ENCODE data around the gene EIF4EBP3. TPM values are rescaled to one million over a fixed set of nuclear protein-coding genes. Genes with fewer than 3 reads are reported as not detected.

EIF4EBP3 gene
- total RNA-seq, 1 experiment from 2014 or later = 7.7 TPM

DNA sequence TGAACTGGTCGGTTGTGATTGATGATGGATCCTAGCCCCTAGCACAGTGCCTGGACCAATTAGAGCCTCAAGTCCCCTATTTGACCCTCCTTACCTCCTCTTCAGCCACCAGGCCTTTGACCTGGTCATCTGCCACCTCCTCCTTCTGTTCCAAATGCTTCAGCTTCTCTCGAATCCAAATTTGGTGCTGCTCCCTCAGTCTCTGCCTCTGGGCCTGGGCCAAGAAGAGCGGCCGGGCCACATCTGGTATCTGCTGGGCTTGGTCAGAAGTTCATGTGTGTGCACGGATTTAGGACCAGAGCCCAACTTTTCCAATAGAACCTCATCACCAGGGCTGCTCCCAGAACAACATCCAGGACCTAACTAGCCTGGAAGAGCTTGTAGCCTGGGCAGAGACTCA lies 23.6 kb downstream of the EIF4EBP3 start:
- no peaks in the 10 kb centered on the region for H3K27me3 ChIP-seq (ENCODE audit: insufficient read depth, low read length)
- H3K4me1 ChIP-seq (ENCODE audit: insufficient read depth, low read length) = 0 out of 2 replicates have a peak, but pooled peaks cover 2% of the 10 kb centered on the region
- H3K9me3 Mint-ChIP-seq = no peaks in the 10 kb centered on the region
- H2BK12ac ChIP-seq (ENCODE audit: insufficient read length, low read depth, low read length) = no peak overlapping the region
- no peaks in the 10 kb centered on the region for H3K4me1 Mint-ChIP-seq
- H2BK5ac ChIP-seq (ENCODE audit: insufficient read length, low read length) = no peak overlapping the region
- no peaks in the 10 kb centered on the region; the same call in 1 of the 2 replicates for H3K27me3 Mint-ChIP-seq (ENCODE audit: low read depth)
- H2BK20ac ChIP-seq (ENCODE audit: low read depth, low read length, poor library complexity, severe bottlenecking) = no peak overlapping the region
- no peak overlapping the region for H3K27ac ChIP-seq (ENCODE audit: insufficient read length, low read depth, low read length)
- no peaks in the 10 kb centered on the region for H3K79me1 ChIP-seq (ENCODE audit: insufficient read depth, low read depth, low read length, poor library complexity, severe bottlenecking)
- H4K5ac ChIP-seq (ENCODE audit: insufficient read length, low read depth, low read length) = no peak overlapping the region
- no peaks in the 10 kb centered on the region for H3K79me2 ChIP-seq (ENCODE audit: insufficient read depth, low read length)
- no peak overlapping the region for H2BK120ac ChIP-seq (ENCODE audit: low read depth, low read length, poor library complexity, severe bottlenecking)
- no peak overlapping the region for H3K4me2 ChIP-seq (ENCODE audit: insufficient read depth, insufficient read length, low read length)
- no peak overlapping the region; the same call in 1 of the 2 replicates for H3K14ac ChIP-seq (ENCODE audit: insufficient read depth, low read length)
- TF ChIP-seq, protein P1, sequence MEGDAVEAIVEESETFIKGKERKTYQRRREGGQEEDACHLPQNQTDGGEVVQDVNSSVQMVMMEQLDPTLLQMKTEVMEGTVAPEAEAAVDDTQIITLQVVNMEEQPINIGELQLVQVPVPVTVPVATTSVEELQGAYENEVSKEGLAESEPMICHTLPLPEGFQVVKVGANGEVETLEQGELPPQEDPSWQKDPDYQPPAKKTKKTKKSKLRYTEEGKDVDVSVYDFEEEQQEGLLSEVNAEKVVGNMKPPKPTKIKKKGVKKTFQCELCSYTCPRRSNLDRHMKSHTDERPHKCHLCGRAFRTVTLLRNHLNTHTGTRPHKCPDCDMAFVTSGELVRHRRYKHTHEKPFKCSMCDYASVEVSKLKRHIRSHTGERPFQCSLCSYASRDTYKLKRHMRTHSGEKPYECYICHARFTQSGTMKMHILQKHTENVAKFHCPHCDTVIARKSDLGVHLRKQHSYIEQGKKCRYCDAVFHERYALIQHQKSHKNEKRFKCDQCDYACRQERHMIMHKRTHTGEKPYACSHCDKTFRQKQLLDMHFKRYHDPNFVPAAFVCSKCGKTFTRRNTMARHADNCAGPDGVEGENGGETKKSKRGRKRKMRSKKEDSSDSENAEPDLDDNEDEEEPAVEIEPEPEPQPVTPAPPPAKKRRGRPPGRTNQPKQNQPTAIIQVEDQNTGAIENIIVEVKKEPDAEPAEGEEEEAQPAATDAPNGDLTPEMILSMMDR (conservative IDR thresholded peaks at IDR 0.05) = no peak
- no peaks in the 10 kb centered on the region for H4K20me1 ChIP-seq (ENCODE audit: control insufficient read depth, insufficient read depth, insufficient read length)
- H2AK5ac ChIP-seq (ENCODE audit: insufficient read length, low read length) = no peak overlapping the region
- H3K9me3 ChIP-seq (ENCODE audit: control insufficient read depth, low read depth, low read length) = no peaks in the 10 kb centered on the region
- no peak for DNase-seq
- no peak overlapping the region for H4K8ac ChIP-seq (replicated peaks; ENCODE audit: insufficient read length, low read depth, low read length)
- peaks cover 4 to 22% (median 18%) of the 10 kb centered on the region in 3 experiments; a peak in 6 of 7 replicates for H3K36me3 Mint-ChIP-seq (ENCODE audit: insufficient read depth in 1 of 3, low read depth in 3 of 3)
- no CpG with 5 or more reads among the region's 5 CpGs for WGBS (ENCODE audit: extremely low coverage, insufficient read length, low lambda C conversion rate)
- no peak overlapping the region for H2AFZ ChIP-seq (ENCODE audit: low read length)
- no peak overlapping the region for H3K4ac ChIP-seq (ENCODE audit: low read depth, low read length)
- no peak overlapping the region for H3K27ac Mint-ChIP-seq
- H2BK15ac ChIP-seq (ENCODE audit: low read depth, low read length) = no peak overlapping the region
- H3T11ph ChIP-seq (ENCODE audit: low read length) = no peak overlapping the region
- H3K23me2 ChIP-seq (ENCODE audit: insufficient read length, low read depth, low read length, poor library complexity, severe bottlenecking) = no peaks in the 10 kb centered on the region
- no peak overlapping the region for H4K91ac ChIP-seq (ENCODE audit: insufficient read length, low read depth, low read length)
- no peak overlapping the region; a peak in 1 of 5 replicates for H3K4me3 Mint-ChIP-seq
- H3K56ac ChIP-seq (ENCODE audit: insufficient read length, low read depth, low read length) = no peak overlapping the region
- H3K23ac ChIP-seq (ENCODE audit: insufficient read length, low read depth, low read length) = no peak overlapping the region
- H3K9ac ChIP-seq (ENCODE audit: extremely low read depth, insufficient read length, low read length) = no peak overlapping the region
- H3K18ac ChIP-seq (ENCODE audit: insufficient read length, low read depth, low read length) = no peak overlapping the region
